DMS53 (cell line): Measurements from ENCODE around the gene TSPEAR.
"Not testable (repeated sequence)": the region's sequence is repeated elsewhere in the genome, so short reads cannot be mapped to it uniquely, and the experiment has no call there.

Source experiments
- DNase-seq: peaks from one replicate; lab custom pipeline; 2025; lab: John Stamatoyannopoulos, UW

The TSPEAR gene

GRCh38 chr21:44702111-44702972, 9.0 kb downstream of the TSPEAR start:
- no peak for DNase-seq

- DNase-seq: no peak
Observed at GRCh38 chr21:44701541-44701940, 9.8 kb downstream of the TSPEAR start.

GRCh38 chr21:44701023-44701400, 10.4 kb downstream of the TSPEAR start:
- DNase-seq: no peak

- no peak for DNase-seq
Observed at GRCh38 chr21:44700101-44701022, 11.0 kb downstream of the TSPEAR start.

GRCh38 chr21:44699502-44700001, 11.8 kb downstream of the TSPEAR start:
- no peak for DNase-seq

GRCh38 chr21:44697811-44698734, 13.3 kb downstream of the TSPEAR start:
- DNase-seq: no peak

GRCh38 chr21:44697172-44697810, 14.1 kb downstream of the TSPEAR start, which contains the start of gene KRTAP10-12:
KRTAP10-12 (plus strand) TSS chr21:44697172; CDS start chr21:44697202, 30 bp downstream.
- DNase-seq: not testable (repeated sequence)

GRCh38 chr21:44696572-44696971, 14.8 kb downstream of the TSPEAR start:
- no peak for DNase-seq

GRCh38 chr21:44695641-44696040, 15.7 kb downstream of the TSPEAR start:
- no peak for DNase-seq

- no peak for DNase-seq
Observed at GRCh38 chr21:44695184-44695583, 16.2 kb downstream of the TSPEAR start.

- no peak for DNase-seq
Observed at GRCh38 chr21:44694776-44695175, 16.6 kb downstream of the TSPEAR start.

- no peak for DNase-seq
Observed at GRCh38 chr21:44692798-44693512, 18.4 kb downstream of the TSPEAR start.

- DNase-seq: no peak
Observed at GRCh38 chr21:44691686-44692085, 19.7 kb downstream of the TSPEAR start.

- DNase-seq: not testable (repeated sequence)
Observed at GRCh38 chr21:44689740-44690139, 21.6 kb downstream of the TSPEAR start.

GRCh38 chr21:44687671-44688070, 23.7 kb downstream of the TSPEAR start:
- DNase-seq: no peak

GRCh38 chr21:44686843-44687561, 24.4 kb downstream of the TSPEAR start:
- no peak for DNase-seq

GRCh38 chr21:44686000-44686781, 25.2 kb downstream of the TSPEAR start:
- DNase-seq: no peak

GRCh38 chr21:44685050-44685449, 26.3 kb downstream of the TSPEAR start:
- DNase-seq: not testable (repeated sequence)

GRCh38 chr21:44684483-44684882, 26.9 kb downstream of the TSPEAR start:
- DNase-seq: no peak
